Upper lobe of left lung (tissue), 4 donors: Measurements from ENCODE around the gene BCL2.

Experiments
- CTCF ChIP-seq, 6 experiments: fragments of 450-650 bp in 4 of 6; fragments of 200-600 bp in 2 of 6; sonication (generic) in 2 of 6; IDR thresholded peaks; one replicate each; pipeline ENCODE4 v1.5.1; 2016 to 2019; ENCODE audit warnings: antibody characterized with exemption in 6 of 6
- POLR2A ChIP-seq, 4 donors: fragments of 450-650 bp; IDR thresholded peaks; one replicate each; pipeline ENCODE4 v1.5.1; 2016 to 2017; ENCODE audit warnings: antibody characterized with exemption in 4 of 4, mild to moderate bottlenecking in 2 of 4
- POLR2AphosphoS5 ChIP-seq, 2 donors: sonication (generic); formaldehyde crosslinking; IDR thresholded peaks; one replicate each; pipeline ENCODE4 v1.5.1; 2017; ENCODE audit warnings: antibody characterized with exemption in 2 of 2

GRCh38 chr18:63346480-63347183 lies 27.1 kb upstream of the BCL2 start:
- TF ChIP-seq POLR2A (IDR thresholded peaks at IDR 0.05), result no peak
- no peak for TF ChIP-seq CTCF (IDR thresholded peaks at IDR 0.05)
- TF ChIP-seq POLR2AphosphoS5 (IDR thresholded peaks at IDR 0.05), result no peak
